Hepatocyte (in vitro differentiated cells): ENCODE measurements around the gene PPP4R1. TPM values are rescaled to one million over a fixed set of nuclear protein-coding genes. Genes with fewer than 3 reads are reported as not detected.

Source experiments
- DNase-seq: peaks from one replicate; pipeline ENCODE4 v3.0.0-alpha.2; 2016; ENCODE audit warnings: low spot score
- H2AFZ ChIP-seq: fragments of 200-600 bp; sonication (generic); 2 replicates; pipeline ENCODE4 v1.6.0; 2016; ENCODE audit warnings: antibody characterized with exemption, mild to moderate bottlenecking
- H3K27ac ChIP-seq: fragments of 200-600 bp; sonication (generic); 2 replicates; pipeline ENCODE4 v1.5.1; 2016; ENCODE audit warnings: mild to moderate bottlenecking
- H3K27me3 ChIP-seq: fragments of 200-600 bp; sonication (generic); 2 replicates; pipeline ENCODE4 v1.6.1; 2016
- H3K36me3 ChIP-seq: fragments of 200-600 bp; sonication (generic); replicated peaks from 2 replicates; pipeline ENCODE4 v1.5.1; 2016; ENCODE audit warnings: low read depth; ENCODE audit not compliant: insufficient read depth
- H3K4me1 ChIP-seq: fragments of 200-600 bp; sonication (generic); 2 replicates; pipeline ENCODE4 v1.5.1; 2016; ENCODE audit warnings: mild to moderate bottlenecking, moderate library complexity; ENCODE audit not compliant: insufficient read depth
- H3K4me2 ChIP-seq: fragments of 200-600 bp; sonication (generic); 2 replicates; pipeline ENCODE4 v1.6.0; 2016
- H3K4me3 ChIP-seq: fragments of 200-600 bp; sonication (generic); 2 replicates; pipeline ENCODE4 v1.5.1; 2016; ENCODE audit warnings: mild to moderate bottlenecking
- H3K79me2 ChIP-seq: fragments of 200-600 bp; sonication (generic); 2 replicates; pipeline ENCODE4 v1.6.0; 2017; ENCODE audit warnings: mild to moderate bottlenecking
- H3K9me2 ChIP-seq: fragments of 200-600 bp; sonication (generic); replicated peaks from 2 replicates; pipeline ENCODE4 v1.6.0; 2017; ENCODE audit warnings: mild to moderate bottlenecking; ENCODE audit not compliant: insufficient read depth
- H3K9me3 ChIP-seq: fragments of 200-600 bp; sonication (generic); 2 replicates; pipeline ENCODE4 v1.5.1; 2016; ENCODE audit warnings: low read depth, mild to moderate bottlenecking
- H4K20me1 ChIP-seq: fragments of 200-600 bp; sonication (generic); 2 replicates; pipeline ENCODE4 v1.6.0; 2016; ENCODE audit warnings: mild to moderate bottlenecking; ENCODE audit not compliant: insufficient read depth, poor library complexity, severe bottlenecking
- EZH2 ChIP-seq: fragments of 200-600 bp; sonication (generic); IDR thresholded peaks from 2 replicates; pipeline ENCODE4 v1.6.1; 2016; ENCODE audit warnings: antibody characterized with exemption, mild to moderate bottlenecking, borderline replicate concordance
- EZH2phosphoT487 ChIP-seq: fragments of 200-600 bp; sonication (generic); IDR thresholded peaks from one replicate; pipeline ENCODE4 v1.6.1; 2018; ENCODE audit warnings: antibody characterized with exemption, mild to moderate bottlenecking, low read depth, moderate library complexity; ENCODE audit not compliant: unreplicated experiment, severe bottlenecking
- WGBS: methylation state at CpG from one replicate; pipeline ENCODE4 v1.1.6; 2016; ENCODE audit warnings: low lambda C conversion rate; ENCODE audit errors: missing lambda C conversion rate; 5-methylcytosine and 5-hydroxymethylcytosine counted together
- polyA plus RNA-seq: library from polyadenylated mRNA; unstranded; fragments of >200 nt; fragmentation: Nextera tagmentation; extraction: Ambion mirVana; gene quantifications from 2 replicates; pipeline ENCODE4 v1.2.1, GENCODE V29; 2016
- total RNA-seq: library from RNA; depleted of rRNA; stranded (reverse); fragments of >200 nt; gene quantifications from 2 replicates; pipeline ENCODE4 v1.2.3, GENCODE V29; 2014
- TF ChIP-seq, protein P1 (sequence below): fragments of 200-600 bp; sonication (generic); IDR thresholded peaks from 2 replicates; pipeline ENCODE4 v1.5.1; 2016; ENCODE audit warnings: antibody characterized with exemption, mild to moderate bottlenecking; ENCODE audit not compliant: poor library complexity

PPP4R1 gene
- total and polyA plus RNA-seq, 2 experiments from 2014 or later: 34.5 to 93.6 TPM

DNA sequence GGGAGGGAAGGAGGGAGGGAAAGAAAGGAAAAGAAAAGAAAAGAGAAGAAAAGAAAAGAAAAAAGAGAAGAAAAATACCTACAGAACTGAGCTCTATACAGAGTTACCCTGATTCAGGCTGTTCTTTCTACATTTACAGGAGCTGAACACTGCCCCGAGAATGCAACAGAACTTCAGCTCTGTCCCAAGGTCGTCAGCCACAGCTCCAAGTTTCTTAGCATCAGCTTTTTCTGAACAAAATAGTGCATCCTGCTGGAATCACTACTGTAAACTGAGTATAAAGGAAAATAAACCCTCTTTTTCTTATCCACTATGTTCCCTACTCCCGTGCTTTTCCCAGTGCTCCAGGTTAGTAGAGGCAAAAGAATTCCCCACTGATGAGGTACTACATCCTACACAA is 4.7 kb upstream of the PPP4R1 start:
- Histone ChIP-seq H3K4me1 (peaks cover 6% of the 10 kb centered on the region), H4K20me1 (no peaks in the 10 kb centered on the region), H3K4me2 (no peak overlapping the region), H3K79me2 (peaks cover 4% of the 10 kb centered on the region), H3K27me3 (no peaks in the 10 kb centered on the region), H3K9me2 (no peaks in the 10 kb centered on the region), H3K27ac (no peak overlapping the region), H3K4me3 (no peak overlapping the region), H2AFZ (peak overlapping the region; percentile 8), H3K36me3 (no peaks in the 10 kb centered on the region), H3K9me3 (no peaks in the 10 kb centered on the region)
- TF ChIP-seq EZH2phosphoT487: no peak
- TF ChIP-seq, protein P1, sequence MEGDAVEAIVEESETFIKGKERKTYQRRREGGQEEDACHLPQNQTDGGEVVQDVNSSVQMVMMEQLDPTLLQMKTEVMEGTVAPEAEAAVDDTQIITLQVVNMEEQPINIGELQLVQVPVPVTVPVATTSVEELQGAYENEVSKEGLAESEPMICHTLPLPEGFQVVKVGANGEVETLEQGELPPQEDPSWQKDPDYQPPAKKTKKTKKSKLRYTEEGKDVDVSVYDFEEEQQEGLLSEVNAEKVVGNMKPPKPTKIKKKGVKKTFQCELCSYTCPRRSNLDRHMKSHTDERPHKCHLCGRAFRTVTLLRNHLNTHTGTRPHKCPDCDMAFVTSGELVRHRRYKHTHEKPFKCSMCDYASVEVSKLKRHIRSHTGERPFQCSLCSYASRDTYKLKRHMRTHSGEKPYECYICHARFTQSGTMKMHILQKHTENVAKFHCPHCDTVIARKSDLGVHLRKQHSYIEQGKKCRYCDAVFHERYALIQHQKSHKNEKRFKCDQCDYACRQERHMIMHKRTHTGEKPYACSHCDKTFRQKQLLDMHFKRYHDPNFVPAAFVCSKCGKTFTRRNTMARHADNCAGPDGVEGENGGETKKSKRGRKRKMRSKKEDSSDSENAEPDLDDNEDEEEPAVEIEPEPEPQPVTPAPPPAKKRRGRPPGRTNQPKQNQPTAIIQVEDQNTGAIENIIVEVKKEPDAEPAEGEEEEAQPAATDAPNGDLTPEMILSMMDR: no peak
- TF ChIP-seq EZH2: no peak
- 65% methylated on average over 3 of the region's 3 CpGs for WGBS
- no peak for DNase-seq

DNA sequence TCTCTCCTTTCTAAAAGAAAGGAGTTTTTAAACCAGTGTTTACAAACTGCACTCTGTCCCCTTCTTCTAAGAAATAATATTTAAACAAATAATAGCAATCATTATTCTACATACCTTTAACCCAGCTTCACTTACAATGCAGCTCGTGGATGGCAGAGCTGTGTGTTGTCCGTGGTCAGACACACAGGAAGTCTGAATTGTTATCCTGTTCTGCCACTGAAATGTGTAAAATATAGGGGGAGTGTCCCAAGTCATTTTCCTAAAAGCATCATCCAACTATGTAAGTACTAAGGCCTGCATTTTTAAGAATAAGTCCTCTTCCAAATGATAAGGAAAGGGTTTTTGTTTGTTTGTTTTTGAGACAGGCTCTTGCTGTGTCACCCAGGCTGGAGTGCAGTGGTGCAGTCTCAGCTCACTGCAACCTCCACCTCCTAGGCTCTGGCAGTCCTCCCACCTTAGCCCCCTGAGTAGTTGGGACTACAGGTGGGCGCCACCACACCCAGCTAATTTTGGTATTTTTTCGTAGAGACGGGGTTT is 2.7 kb upstream of the PPP4R1 start:
- DNase-seq: no peak
- Histone ChIP-seq H3K27ac (no peak overlapping the region), H4K20me1 (peaks cover 7% of the 10 kb centered on the region), H3K79me2 (peaks cover 21% of the 10 kb centered on the region), H3K36me3 (no peaks in the 10 kb centered on the region), H3K27me3 (no peaks in the 10 kb centered on the region), H2AFZ (no peak overlapping the region), H3K9me3 (no peaks in the 10 kb centered on the region), H3K4me1 (peaks cover 15% of the 10 kb centered on the region), H3K9me2 (no peaks in the 10 kb centered on the region), H3K4me3 (no peak overlapping the region), H3K4me2 (no peak overlapping the region)
- WGBS: 85% methylated on average over 5 of the region's 5 CpGs
- TF ChIP-seq, protein P1: no peak
- TF ChIP-seq EZH2phosphoT487: no peak
- TF ChIP-seq EZH2: no peak

DNA sequence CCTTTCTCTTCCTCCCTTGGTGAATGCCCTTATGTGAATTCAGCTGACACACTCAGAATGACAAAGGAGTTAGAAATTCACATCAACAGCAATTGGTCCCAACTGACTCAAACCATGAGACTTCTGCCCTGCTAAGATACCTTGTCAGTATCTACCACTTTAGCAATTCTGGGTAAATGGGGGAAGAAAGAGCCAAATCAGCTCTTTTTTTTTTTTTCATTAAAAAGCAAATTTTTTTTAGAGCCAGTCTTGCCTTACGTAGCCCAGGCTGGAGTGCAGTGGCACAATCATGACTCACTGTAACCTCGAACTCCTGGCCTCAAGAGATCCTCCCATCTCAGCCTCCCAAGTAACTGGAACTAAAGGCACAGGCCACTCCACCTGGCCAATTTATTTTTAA is 1.7 kb upstream of the PPP4R1 start:
- 97% methylated on average over 2 of the region's 2 CpGs for WGBS
- H3K4me3 ChIP-seq: no peak overlapping the region
- no peaks in the 10 kb centered on the region for H3K9me3 ChIP-seq
- TF ChIP-seq EZH2: no peak
- TF ChIP-seq, protein P1: no peak
- no peak for TF ChIP-seq EZH2phosphoT487
- H3K27ac ChIP-seq: peak overlapping the region; percentile 99
- no peak for DNase-seq
- H3K27me3 ChIP-seq: no peaks in the 10 kb centered on the region
- H3K36me3 ChIP-seq: no peaks in the 10 kb centered on the region
- H3K79me2 ChIP-seq: peaks cover 31% of the 10 kb centered on the region
- no peak overlapping the region for H2AFZ ChIP-seq
- H3K9me2 ChIP-seq: no peaks in the 10 kb centered on the region
- H3K4me2 ChIP-seq: no peak overlapping the region
- peaks cover 18% of the 10 kb centered on the region for H4K20me1 ChIP-seq
- H3K4me1 ChIP-seq: peaks cover 15% of the 10 kb centered on the region
